GM19035 (cell line): Measurements from ENCODE around the gene MYO7B.
"Not testable (repeated sequence)": the region's sequence is repeated elsewhere in the genome, so short reads cannot be mapped to it uniquely, and the experiment has no call there.

Experiments used
- ATAC-seq: cut with Tn5 transposase; IDR thresholded peaks from one replicate; pipeline ENCODE4 v1.9.1; 2021; ENCODE audit not compliant: unreplicated experiment

Gene MYO7B

DNA sequence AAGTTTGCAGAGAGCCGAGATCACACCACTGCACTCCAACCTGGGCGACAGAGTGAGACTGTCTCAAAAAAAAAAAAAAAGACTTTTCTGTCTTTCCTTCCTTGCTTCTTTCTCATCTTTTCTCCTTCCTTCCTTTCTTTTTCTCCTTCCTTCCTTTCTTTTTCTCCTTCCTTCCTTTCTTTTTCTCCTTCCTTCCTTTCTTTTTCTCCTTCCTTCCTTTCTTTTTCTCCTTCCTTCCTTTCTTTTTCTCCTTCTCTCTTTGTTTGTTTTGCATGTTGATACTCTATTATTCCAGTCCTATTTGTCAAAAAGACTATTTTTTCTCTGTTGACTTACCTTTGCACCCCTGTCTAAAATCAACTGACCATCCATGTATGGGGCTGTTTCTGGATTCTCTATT is 36.9 kb downstream of the MYO7B start:
- not testable (repeated sequence) for ATAC-seq

DNA sequence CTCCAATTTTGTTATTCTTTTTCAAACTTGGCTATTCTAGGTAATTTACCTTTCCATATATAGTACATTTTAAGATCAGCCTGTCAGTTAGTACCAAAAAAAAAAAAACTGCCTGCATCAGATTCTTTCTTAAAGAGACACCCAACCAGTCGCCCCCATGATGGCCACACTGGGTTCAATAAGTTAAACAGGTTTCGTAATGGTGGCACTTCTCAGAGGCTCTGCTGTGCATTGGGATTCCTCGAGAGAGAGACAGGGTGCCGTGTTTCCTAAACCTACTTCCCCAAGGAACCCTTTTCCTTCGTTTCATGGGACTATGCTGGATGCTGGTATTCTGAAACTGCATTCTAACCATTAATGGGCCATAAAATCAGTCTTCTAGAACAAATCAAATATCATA is 37.4 kb downstream of the MYO7B start:
- no peak for ATAC-seq

DNA sequence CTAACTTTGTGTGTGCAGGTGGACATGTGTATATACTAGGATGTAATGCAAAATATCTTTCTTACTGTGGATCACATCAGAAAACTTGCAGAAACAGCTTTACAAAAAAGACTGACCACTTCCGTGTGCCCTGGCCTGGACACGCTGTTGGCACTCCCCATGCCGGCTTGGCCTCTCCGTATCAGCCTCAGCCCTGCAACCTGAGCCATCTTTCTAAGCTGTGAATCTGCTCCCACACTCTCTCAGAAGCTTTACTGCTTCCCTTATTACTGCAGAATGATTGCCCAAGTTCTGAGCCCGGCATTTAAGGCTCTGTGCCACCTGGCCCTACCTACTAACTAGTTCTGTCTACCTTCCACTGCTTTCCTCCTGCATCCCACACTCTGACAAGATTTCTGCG is 37.8 kb downstream of the MYO7B start:
- ATAC-seq: no peak

DNA sequence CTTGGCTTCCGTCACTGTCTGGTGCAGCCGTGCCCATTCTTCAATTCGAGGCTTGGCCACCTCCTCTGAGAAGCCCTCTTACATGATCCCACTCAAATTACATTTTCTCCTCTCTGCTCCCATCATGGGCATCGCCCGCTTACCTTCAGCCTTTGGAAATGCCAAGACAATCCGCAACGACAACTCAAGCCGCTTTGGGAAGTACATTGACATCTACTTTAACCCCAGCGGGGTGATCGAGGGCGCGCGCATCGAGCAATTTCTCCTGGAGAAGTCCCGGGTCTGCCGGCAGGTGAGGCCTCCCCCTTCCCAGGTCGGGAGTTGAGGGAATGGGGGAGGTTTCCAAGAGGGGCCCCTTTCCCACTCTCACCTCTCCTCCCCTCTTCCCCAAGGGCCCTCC is 38.3 kb downstream of the MYO7B start:
- no peak for ATAC-seq

DNA sequence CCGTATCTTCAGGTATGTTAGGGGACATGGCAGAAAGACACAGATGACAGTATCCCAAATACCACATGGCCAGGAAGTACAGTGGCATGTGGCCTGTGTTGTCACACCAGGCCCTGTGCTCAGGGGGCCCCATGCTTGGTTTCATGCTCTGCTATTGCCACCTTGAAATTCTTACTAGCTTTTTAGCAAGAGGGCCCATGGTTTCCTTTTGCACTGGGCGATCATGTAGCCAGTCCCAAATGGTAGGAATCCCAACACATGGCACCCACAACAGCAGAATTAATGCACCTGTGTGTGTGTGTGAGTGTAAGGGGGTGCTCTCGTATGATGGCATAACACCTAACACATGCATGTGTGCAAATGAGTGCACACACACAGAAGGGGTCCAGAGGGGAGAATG is 39.2 kb downstream of the MYO7B start:
- no peak for ATAC-seq

DNA sequence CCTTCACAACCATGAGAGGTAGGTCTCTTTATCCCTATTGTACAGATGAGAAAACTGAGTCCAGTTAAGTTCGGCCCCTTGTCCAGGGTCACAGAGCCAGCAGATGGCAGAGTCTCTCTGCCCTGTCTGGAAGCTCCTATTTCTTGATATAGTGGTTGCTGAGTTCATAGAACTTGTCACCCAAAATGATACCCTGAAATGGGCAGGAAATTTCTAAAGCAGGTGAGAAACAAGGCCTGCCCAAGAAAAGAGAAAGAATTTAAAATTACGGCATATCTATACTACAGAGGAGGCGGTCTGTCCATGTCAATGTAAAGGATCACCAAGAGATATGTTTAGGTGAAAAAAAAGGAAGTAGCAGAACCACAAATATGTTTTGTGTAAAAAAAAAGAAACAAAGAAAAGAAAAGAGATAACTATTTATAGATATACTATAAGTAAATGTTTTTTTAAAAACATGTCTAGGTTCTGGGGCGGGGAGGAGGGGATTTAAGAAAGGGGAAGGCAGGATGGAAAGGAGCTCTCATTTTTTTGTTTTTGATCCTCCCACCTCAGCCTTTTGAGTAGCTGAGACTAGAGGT is 39.8 kb downstream of the MYO7B start:
- ATAC-seq: no peak

DNA sequence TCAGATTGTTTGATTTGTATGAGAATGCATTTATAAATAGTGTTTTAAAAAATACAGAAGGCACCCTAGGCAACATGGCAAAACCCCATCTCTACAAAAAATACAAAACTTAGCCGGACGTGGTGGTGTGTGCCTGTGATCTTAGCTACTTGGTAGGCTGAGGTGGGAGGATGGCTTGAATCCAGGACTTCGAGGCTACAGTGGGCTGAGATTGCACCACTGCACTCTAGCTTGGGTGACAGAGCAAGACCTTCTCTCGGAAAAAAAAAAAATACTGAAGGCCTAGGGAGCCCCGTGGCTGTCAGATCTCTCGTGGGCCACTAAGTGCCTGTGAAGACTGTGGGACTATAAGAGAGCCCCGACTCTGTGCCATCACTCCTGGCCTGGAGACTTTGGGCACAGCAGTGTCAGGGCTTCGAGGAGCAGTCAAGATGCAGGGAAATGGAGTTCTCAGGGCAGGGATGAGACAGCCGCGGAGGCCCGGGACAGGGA is 40.5 kb downstream of the MYO7B start:
- no peak for ATAC-seq

DNA sequence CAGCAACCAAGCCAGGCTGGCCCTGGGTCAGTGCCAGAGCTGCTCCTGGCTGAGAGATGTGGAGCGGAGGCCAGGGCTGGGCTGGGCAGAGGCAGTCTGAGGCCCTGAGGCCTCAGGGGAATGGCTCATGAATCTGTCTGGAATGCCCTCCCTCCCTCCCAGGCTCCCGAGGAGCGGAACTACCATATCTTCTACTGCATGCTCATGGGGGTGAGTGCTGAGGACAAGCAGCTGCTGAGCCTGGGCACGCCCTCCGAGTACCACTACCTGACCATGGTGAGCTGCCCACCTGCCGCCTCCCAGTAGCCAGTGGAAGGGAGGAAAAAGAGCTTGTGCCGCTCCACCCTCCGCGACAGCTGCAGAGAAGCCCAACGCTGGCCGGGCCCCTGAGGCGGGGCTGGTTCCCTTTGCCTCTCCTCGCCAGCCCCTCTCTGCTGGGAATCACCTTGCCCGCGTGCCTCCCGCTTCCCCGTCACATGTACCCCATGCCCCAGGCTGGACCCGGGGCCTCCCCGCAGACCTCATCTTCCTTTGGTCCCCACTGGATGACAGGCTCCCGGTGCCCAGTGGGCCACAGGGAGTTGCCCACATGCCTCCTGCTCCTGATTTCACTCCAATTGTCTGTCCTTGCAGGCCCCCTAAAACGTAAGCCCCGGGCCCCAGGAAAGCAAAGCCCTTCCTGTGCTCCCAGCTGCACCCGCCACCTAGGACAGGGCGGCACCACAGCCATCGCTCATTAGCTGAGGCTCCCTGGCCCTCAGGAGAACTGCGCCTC is 41.1 kb downstream of the MYO7B start:
- no peak for ATAC-seq

DNA sequence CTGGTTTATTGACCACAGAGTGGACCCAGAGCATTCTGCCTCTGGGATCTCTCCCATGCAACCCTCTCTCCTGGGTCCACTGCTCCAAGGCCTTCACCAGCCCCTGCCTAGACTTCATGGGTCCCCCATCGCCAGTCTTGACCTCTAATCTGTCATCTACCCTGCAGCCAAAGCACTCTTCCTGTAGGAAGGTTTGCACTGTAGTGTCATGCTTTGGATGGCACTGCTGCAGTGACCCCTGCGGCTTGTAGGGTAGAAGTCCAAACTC is 41.7 kb downstream of the MYO7B start:
- ATAC-seq: no peak

DNA sequence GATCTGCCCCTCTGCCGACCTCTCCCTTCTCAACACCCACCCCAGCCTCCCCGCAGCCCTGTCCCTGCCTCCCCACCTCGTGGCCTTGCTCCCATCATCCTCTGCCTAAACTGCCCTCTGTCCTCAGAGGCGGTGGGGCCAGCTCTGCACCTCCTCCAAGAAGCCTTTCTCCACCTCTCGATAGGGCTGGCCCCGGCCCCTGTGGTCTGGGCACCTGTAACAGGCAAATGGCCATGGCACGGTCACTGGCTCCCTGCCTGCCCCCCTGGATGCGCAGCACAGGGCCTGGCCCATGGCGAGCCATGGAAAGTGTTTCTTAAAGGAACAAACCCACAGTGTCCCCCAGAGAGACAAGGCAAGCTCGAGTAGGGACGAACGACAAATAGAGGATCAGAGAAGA is 42.0 kb downstream of the MYO7B start:
- no peak for ATAC-seq

DNA sequence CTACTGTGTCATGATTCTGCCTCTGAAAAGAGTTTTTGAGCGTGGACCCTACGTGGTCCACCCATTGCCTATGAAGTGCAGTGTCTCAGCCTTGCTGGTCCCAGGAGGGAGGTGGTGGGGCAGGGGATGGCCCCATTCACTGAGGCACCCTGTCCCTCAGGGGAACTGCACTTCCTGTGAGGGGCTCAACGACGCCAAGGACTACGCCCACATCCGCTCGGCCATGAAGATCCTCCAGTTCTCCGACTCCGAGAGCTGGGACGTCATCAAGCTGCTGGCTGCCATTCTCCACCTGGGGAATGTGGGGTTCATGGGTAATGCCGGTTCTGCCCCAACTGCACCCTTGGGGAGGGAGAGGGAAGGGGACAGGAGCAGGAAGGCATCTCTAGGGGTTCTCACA is 42.5 kb downstream of the MYO7B start:
- ATAC-seq: no peak

DNA sequence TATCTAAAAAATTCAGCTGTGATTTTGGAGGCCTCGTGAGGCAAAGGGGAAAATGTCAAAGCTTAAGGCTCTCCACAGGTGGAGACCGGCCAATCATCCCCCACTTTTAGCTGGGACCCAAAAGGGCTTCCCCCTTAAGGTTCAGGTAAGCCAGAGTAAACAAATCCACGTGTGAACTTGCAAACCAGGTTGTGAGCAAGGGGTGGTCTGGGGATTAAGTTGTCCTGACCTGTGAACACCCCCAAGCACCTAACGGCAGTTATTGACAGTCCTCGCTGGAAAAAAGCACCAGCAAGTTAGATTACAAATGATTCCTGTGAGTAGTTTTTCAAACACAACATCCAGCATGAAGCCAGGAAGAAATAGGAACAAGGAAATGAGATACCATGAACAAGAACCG is 42.9 kb downstream of the MYO7B start:
- ATAC-seq: no peak

DNA sequence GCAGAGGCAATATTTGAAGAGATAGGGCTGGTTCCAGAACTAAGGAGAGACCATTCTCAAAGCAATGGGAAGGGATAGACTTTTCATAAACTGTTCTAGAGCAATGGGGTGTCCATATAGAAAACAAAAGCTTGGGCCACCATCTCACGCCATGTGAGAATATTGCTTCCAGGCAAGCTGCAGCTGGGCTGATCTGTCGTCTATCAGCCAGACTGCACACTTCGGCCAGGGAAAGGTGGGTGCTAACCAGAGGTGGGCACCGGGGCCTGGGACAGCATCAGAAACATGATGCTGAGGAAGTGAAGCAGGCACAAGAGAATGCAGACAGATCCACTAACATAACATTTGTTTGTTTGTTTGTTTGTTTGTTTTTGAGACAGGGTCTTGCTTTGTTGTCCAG is 43.7 kb downstream of the MYO7B start:
- no peak for ATAC-seq

DNA sequence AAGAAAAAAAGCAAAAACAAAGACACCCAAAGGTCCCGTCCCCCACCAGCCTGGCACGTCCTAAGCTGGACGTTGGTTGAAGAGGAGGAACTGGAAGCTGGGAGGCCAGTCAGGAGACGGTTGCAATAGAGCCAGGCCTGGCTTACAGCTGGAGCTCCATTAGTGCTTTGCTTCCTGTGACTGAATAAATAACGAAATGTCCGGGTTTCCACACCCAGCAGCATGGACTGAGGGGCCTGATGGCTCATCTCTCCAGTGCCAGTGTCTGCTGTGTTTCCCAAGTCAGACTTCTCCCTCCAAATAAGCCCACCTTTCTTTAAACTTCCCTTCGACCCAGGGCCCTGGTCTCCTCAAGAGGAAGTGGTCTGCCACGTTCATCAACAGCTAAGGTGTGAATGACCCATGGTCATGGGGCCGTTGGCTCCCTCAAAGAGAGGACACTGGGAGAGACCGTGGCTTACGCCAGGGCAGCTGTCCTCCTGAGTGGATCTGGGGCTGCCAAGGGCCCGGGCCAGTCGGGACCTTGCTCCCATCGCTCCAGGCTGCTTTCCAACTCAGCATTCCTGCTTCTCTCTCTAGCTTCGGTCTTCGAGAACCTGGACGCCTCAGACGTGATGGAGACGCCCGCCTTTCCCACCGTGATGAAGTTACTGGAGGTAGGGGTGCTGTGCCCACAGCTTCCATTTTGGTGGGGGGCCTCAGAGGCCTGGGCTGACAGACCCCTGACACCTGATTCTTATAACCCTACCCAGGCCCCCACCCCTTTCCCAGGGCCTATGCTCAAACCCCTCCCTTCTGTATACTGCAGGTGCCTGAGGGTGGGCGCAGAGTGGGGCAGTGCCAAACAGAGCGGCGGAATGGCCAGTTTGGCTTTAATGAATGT is 44.9 kb downstream of the MYO7B start:
- ATAC-seq: no peak

DNA sequence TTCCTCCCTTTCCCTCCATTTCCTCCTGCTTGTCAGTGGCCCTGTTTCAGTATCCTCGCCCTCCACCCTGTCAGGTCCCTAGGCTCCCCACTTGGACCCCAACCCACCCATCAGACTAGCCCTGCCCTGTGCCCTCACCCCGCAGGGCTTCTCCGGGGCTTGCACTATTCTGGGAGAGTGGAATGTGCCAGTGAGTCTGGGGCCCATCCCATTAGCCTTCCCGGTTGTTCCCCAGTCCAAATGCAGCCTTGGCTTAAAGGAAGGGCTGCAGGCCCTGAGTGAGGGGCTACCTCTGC is 45.5 kb downstream of the MYO7B start:
- ATAC-seq: no peak

DNA sequence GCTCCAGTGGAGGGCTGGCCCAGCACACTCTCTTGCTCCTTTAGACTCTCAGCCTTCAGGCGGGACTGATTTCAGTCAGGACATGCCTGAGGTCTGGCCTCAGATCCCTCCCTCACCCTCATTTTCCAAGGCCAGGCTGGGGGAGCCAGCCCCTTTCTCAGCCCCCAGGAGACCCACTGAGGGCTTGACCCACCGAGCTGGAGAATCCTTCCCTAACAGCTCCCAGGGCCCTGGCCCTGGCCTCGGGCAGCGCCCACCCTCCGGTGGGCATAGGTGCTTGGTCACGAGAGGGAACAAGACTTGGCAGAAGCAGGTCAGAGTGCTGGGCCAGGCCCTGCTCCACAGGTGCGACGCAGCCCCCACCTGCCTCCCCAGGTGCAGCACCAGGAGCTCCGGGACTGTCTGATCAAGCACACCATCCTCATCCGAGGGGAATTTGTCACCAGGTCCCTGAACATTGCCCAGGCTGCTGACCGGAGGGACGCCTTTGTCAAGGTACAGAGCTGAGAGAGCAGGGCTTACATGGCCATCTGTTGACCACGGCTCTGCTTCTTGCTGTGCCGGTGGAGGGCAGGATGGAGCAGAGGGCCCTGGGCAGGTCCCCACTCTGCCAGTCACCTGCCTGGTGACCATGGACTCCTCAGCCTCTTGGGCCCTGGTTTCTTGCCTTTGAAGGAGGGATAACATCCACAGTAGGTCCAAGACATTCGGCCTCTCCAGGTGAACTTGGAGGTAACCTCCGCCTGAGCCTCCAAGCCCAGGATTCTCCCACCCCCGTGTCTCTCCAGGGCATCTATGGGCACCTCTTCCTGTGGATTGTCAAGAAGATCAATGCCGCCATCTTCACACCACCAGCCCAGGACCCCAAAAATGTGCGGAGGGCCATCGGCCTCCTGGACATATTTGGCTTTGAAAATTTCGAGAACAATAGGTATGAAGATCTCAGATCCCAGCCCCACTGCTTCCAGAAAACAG is 46.3 kb downstream of the MYO7B start:
- no peak for ATAC-seq

DNA sequence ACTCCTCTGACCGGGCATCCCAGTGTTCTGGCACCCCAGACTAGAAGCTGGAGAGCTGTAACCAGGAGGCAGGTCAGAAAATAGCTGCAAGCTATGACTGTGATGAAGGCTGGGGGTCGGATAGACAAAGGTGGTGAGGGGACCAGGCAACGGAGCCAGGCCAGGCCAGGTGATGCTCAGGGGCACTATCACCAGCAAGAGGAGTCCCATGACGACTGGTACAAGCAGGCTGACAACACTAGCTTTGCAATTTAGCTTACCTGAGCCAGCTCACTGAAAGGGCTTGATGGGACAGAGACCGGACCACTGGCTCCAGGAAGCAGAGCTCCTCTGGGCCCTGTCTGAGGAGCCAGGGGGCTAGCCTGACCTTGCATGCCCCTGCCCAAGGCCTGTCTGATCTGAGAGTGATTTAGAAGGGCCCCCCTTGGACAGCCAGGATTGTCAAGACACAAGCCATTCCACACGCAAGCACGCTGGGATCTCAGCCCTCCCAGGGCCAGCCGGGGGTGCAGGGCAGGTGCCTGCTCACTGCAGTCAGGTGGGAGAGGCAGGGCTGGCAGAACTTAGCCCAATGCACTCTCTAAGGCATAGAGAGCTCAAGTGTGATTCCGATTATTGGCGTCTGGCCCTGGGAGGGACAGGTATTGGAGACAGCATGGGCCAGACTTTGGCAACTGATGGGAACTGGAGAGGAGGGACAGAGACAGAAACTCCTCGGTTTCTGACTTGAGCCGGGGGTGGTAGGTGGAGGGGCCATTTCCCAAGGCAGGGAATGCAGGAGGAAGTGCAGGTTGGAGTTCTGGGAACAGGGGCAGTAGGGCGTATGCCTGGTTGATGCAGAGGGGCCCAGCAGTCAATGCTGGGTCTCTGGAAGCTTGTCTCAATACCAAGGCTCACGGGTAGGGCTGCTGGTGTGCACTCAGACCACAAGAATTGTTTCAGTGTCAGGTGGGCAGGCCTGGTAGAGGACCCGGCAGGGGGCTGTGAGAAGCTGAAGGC is 47.7 kb downstream of the MYO7B start:
- no peak for ATAC-seq

DNA sequence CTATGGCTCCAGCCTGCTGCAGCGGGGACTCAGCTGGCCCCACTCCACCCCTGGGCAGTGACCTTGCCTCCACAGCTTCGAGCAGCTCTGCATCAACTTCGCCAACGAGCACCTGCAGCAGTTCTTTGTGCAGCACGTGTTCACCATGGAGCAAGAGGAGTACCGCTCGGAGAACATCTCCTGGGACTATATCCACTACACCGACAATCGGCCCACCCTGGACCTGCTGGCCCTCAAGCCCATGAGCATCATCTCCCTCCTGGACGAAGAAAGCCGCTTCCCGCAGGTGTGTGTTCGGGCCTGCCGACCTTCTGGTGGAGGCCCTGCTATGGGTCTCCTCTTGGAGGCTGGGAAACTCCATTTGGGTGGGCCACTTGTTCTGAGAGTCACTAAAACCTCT is 48.6 kb downstream of the MYO7B start:
- ATAC-seq: no peak

DNA sequence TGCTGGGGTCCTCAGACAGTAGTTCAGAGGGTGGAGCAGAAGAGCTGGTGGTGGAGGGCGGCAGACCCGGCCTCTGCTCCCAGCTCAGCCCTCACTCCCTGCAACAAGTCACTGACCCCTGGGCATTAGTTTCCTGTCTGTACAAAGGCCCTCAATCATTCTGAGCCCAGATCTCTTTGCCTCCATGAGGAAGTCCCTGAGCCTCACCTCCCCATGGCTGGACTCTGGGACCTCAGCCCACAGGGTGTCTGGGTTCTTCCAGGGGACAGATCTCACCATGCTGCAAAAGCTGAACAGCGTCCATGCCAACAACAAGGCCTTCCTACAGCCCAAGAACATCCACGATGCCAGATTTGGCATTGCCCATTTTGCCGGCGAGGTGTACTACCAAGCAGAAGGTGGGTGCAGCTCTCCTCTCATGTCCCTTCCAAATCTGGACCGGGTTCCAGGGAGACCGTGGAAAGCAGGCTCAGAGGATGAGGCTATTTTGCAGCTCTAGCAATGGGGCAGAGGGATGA is 49.1 kb downstream of the MYO7B start:
- no peak for ATAC-seq
